ENCODE results near the gene ADD2.

The ADD2 gene

GRCh38 chr2:70784320-70784719 lies 16.3 kb upstream of the ADD2 start:
- DNase-seq = no peak

DNA sequence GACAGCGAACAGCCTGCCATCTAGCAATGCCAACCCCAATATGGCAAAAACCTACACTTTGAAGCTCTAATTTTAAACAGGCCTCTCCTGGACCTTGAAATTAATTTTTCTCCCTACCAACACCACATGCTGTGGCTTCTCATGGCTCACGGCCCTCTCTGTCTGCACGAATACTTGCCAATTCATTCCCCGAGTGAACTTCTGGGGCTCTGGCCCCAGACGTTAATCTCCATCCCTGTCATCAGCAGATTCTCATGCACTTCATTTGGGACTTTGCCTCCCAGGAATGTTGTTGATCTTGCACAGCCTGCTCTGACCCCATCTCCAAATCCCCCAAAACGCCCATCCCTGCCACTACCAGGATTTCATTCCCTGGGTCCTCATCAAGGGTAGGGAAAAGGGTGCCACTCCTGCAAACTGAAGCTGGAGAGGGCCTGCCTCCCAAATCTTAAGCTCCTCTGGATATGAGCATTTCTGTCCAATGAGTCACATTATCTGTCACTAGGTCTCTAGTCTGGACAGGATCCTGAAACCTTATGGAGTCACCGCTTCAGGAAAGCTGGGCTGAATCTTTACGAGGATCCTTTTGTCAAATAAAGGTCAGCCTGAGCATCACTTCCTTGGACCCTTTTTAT lies 12.0 kb upstream of the ADD2 start:
- no peak for DNase-seq

GRCh38 chr2:70779491-70779890 lies 11.5 kb upstream of the ADD2 start:
- no peak for DNase-seq

GRCh38 chr2:70778676-70779075 lies 10.7 kb upstream of the ADD2 start:
- DNase-seq = no peak

DNA sequence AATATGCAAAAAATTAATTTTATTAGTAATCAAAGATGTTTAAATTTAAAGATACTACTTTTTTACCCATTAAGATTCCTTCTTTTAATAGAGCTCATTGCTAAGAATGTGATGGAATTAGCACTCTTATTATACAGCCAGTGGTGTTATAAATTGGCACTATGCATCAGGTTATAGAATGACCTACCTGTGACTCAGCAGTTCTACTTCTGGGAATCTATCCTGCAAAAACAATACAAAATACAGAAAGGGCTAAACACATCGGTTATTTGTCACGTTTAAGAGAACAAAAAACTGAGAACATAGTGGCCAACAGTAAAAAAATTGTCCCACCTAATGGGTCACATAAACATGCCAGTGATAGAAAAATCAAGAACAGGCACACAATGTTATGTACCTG lies 9.4 kb upstream of the ADD2 start:
- DNase-seq = no peak

GRCh38 chr2:70776266-70776665 lies 8.3 kb upstream of the ADD2 start:
- no peak for DNase-seq

DNA sequence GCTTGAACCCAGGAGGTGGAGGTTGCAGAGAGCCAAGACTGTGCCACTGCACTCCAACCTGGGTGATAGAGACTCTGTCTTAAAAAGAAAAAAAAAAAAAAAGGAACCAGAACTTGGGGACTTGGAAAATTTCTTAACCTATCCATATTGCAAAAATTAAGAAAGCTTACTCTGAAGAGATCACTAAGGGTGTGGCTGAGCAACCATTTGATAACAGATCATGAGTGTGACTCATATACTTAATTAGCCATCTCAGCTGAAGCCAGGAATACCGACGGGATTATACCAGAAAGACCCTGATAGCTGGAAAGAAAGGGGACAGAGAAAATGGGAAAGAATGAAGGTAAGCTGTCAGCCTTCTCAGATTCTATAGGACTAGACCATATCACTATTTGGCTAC lies 7.1 kb upstream of the ADD2 start:
- DNase-seq = no peak

GRCh38 chr2:70772486-70773155 lies 4.6 kb upstream of the ADD2 start:
- no peak for DNase-seq

DNA sequence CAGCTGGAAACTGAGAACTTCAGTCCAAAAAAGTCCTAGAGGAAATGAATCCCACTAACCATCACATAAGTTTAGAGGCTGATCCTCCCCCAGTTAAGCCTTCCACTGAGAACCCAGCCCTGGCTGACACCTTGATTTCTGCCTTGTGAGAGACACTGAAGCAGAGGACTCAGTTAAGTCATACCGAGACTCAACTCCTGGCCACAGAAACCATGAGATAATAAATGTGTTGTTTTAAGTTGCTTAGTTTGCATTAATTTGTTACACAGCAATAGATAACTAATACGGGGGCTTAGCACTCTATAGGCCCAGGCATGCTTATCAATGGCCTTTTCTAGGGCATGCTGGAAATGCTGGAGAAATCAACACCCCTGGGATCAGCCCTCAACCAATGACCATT lies 3.4 kb upstream of the ADD2 start:
- no peak for DNase-seq

GRCh38 chr2:70769450-70769849 lies 1.4 kb upstream of the ADD2 start:
- DNase-seq = no peak

DNA sequence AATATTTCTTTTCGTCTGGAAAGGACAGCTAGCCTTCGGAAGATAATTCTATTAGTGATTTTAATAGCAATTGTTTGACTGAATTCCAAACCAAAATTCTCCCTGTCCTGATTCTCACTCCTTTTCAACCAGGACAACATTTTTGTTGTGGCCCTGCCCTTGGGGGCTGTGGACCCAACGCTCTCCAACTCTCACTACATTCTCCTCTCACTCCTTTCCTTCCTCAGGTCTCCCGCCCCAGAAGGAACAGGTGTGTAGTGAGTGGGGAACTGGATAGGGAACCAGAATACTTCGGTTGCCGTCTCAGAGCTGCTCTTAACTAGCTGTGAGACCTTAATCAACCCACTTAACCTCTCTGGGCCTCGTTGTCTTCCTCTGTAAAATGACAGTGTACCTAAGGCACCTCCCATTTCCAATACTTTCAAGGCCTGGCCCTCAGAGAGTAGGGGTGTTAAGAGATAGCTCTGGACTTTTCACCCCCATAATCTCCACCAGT lies 638 bp upstream of the ADD2 start:
- DNase-seq = no peak

- DNase-seq = no peak
Observed at GRCh38 chr2:70767079-70767698, 811 bp downstream of the ADD2 start.

GRCh38 chr2:70766357-70767078 lies 1.5 kb downstream of the ADD2 start:
- no peak for DNase-seq

GRCh38 chr2:70765507-70765906 lies 2.5 kb downstream of the ADD2 start:
- no peak for DNase-seq

DNA sequence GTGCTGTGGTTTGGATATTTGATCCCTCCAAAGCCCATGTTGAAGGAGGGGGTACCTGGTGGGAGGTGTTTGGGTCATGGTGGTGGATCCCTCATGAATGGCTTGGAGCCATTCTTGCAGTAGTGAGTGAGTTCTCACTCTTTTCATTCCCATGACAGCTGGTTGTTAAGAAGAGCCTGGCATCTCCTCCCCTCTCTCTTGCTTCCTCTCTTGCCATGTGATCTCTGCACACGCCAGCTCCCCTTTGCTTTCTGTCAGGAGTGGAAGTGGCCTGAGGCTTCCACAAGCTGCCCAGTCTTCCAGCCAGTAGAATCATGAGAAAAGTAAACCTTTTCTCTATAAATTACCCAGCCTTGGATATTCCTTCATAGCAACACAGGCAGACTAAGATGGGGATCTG lies 8.6 kb downstream of the ADD2 start:
- DNase-seq = no peak

GRCh38 chr2:70757966-70758365 lies 10.0 kb downstream of the ADD2 start:
- no peak for DNase-seq

DNA sequence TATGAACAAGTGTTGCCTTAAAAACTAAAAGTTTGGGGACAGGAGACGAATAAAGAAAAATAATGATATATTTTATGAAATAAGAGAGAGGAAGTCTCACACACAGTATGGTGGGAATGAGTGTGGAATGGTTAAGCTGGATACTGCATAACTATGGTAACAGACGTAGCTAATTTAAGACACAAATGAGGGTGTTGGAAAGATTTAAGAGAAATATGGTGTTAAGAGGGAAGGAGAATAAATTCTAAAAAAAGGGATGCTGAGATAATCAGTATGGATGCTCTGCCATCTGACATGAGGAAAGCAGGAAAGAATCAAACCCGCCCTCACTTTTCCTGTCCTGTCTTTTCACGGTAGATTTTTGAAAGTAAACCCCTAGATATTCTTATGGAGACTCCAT lies 10.6 kb downstream of the ADD2 start:
- no peak for DNase-seq

DNA sequence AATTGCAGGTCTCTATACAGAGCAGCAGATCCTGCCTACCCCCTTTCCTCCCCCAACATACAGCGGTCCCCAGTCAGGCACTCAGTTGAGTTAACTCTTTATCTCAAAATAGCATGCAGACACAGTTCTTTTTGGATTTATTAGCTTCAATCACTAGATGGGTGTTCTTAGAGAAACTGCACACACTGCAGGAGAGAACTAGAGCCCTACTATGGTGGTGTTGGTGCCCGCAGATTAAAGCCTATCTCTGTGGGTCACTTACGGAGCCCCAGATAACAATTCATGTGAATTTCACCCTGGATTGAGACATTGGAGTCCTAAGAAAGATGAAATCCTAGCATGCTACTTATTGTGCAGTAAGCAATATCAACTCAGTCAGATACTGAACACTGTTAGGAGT lies 11.9 kb downstream of the ADD2 start:
- DNase-seq = no peak

GRCh38 chr2:70753902-70754301 lies 14.1 kb downstream of the ADD2 start:
- DNase-seq = no peak

DNA sequence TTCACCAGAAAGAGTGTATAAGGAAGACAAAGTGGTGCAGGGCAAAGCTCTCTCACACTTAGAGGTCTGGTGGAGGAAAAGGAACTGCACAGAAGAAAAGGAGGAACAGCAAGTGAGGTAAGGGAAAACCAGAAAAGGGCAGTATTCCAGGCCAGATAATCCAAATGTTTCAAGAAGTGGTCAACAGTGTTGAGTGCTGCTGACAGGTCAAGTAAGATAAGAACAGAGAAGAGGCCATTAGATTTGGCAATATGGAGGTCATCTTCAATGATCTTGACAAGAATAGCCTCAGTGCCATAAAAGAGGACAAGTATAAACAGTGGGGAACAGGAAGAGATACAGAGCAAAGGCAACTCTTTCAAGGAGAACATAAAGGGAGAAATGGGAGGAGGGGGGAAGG lies 15.0 kb downstream of the ADD2 start:
- no peak for DNase-seq

DNA sequence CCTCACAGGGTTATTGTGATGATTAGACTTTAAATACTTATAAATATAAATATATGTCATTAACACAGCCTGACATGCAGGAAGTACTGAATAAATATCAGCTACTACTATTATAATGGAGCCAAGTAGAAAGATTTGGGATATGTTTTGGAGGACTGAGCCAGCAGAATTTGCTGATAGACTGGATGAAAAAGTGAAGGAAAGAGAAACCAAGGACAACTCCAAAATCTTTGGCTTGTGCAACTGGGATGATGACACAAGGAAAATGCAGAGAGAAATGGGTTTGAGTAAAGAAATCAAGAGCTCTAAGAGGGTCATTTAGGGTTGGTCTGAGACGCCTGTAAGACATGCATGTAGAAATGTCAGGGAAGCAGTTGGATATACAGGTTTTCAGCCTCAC lies 15.6 kb downstream of the ADD2 start:
- no peak for DNase-seq

DNA sequence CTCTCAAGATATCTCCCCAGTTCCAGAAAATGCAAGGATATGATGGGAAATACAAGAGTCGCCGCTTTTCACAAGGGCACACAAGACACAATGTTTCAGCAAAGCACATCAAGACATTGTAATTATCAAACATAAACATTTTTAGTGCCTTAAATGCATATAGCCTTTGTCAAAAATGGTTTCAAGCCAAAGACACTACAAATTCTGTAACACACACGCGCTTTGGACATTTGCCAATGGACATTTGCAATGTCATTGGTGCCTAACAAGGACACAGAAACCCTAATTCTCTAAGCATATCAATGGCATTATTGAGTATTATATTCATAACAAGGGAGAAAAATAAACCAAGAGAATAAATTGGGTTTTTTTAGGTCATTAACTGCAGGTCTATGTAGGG lies 16.1 kb downstream of the ADD2 start:
- DNase-seq = no peak

GRCh38 chr2:70750320-70750719 lies 17.7 kb downstream of the ADD2 start:
- DNase-seq = no peak
